SH-SY5Y (cell line): ENCODE results near the gene MARCHF2.

Experiments
- GATA2 ChIP-seq: IDR thresholded peaks from 2 replicates; pipeline ENCODE4 v1.6.1; 2011; ENCODE audit warnings: mild to moderate bottlenecking, low read depth, low read length
- GATA3 ChIP-seq: IDR thresholded peaks from 2 replicates; pipeline ENCODE4 v1.6.1; 2011; ENCODE audit warnings: low read depth, mild to moderate bottlenecking, low read length, moderate library complexity

DNA sequence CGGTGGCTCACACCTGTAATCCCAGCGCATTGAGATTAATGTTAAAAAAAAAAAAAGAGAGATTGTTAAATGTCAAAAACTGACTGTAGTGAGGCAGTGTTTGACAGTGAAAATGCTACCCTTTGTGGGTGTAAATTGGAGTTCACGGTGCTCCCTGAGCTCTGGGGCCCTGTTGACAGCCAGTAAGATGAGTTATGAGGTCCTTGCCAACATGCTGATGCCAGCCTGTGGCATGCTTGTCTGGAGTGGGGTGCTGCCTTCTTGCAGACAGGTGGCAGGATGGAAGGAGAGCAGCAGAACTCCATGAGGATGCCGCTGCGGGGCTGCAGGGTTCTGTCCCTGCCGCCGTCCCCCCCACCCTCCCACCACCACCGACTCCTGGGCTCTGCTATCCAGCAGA, 63.4 kb downstream of the MARCHF2 start:
- TF ChIP-seq GATA2 (no peak), GATA3 (no peak)
